NCI-H345 treated with DMSO at 0.1 percent for 48 hours (cell line): Measurements from ENCODE around the gene C1QTNF12.

ENCODE experiments used
- DNase-seq: peaks from one replicate; lab custom pipeline; 2025; ENCODE audit not compliant: unreplicated experiment; lab: John Stamatoyannopoulos, UW

C1QTNF12 gene

GRCh38 chr1:1241588-1242219 lies 4.8 kb downstream of the C1QTNF12 start:
- DNase-seq: no peak

- DNase-seq: no peak
These were observed 5.5 kb downstream of the C1QTNF12 start for GRCh38 chr1:1240822-1241587.

- no peak for DNase-seq
These were observed 6.2 kb downstream of the C1QTNF12 start for GRCh38 chr1:1240348-1240732.

DNA sequence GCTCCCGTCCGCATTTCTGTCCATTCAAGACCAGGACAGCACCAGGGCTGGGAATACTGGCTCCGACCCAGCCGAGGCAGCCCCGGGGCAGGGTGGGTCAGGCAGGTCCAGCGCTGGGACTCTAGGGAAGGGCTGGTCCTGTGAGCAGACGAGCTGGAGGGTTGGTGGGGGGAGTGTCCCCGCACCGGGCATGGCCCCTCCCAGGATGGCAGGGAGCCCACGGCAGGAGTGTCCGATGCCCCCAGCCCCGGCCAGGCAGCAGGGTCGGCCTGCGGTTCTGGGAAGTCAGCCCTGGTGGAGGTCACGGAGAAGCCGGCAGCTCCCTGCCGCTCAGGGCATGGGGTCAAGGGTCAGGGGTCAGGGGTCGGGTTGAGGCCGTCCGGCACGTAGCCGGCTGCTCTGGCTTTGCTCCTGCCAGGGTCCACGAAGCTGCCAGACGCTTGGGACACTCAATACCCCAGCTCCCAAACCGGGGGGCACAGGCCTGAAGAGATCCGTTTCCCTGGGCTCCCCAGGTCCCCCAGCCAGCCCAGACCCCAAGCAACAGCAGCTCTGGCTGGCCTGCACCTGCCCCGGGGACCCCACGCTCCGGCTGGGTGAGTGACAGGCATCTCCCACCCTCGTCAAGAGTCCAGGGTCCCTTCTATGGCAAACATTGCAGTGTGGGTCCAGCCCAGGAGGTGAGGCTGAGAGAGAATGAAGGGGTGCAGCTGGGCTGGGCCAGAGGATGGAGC lies 6.7 kb downstream of the C1QTNF12 start:
- no peak for DNase-seq

DNA sequence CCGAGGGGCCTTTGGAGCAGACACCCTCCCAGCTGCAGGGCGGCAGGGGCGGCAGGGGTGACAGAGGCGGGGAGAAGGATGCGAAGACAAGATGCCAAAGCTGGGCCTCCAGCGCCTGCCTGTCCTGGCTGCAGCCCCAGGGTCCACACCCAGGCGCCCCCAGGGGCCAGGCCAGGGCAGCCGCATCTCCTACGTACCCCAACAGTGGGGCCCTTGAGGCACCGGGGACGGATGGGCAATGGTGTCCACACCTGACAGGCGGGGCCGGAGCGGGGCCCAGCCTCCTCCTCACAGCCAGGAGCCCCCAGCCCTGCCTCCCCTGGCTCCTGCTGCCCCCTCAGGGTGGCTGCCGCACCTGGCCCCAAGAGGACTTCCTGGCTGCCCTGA lies 7.3 kb downstream of the C1QTNF12 start:
- no peak for DNase-seq

DNA sequence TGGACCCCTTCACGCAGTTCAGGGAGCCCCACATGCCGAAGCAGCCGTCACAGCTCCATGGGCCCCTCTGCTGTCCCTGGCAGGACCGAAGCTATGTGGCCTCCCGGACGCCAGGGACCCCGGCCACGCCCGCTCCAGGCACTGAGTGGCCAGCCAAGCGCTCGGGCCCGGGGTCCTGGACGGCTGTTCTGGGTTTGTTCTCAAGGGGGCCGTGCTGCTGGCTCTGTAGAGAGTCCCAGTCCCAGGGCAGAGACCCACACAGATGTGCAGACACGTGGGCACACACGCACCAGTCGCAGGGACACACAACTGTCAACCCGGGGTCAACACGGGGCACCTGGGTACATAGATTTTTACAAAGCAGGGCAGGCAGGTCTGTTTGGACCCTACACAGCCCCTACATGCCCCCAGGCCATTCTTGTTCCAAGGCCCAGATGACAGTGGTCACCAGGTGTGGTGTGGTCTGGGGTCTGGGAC lies 7.8 kb downstream of the C1QTNF12 start:
- no peak for DNase-seq

GRCh38 chr1:1237874-1238701 lies 8.4 kb downstream of the C1QTNF12 start:
- DNase-seq: no peak

- no peak for DNase-seq
These were observed 9.3 kb downstream of the C1QTNF12 start for GRCh38 chr1:1236945-1237873.

- DNase-seq: no peak
These were observed 10.3 kb downstream of the C1QTNF12 start for GRCh38 chr1:1236176-1236763.

- no peak for DNase-seq
These were observed 11.3 kb downstream of the C1QTNF12 start for GRCh38 chr1:1235016-1235744.

GRCh38 chr1:1234180-1234808 lies 12.2 kb downstream of the C1QTNF12 start:
- no peak for DNase-seq

GRCh38 chr1:1233567-1233892 lies 13.0 kb downstream of the C1QTNF12 start:
- DNase-seq: no peak

- DNase-seq: no peak
These were observed 13.5 kb downstream of the C1QTNF12 start for GRCh38 chr1:1232796-1233566.

- no peak for DNase-seq
These were observed 14.2 kb downstream of the C1QTNF12 start, which contains the start of gene B3GALT6 for GRCh38 chr1:1232208-1232795. TSS of gene B3GALT6 (plus strand) at chr1:1232237. CDS start at chr1:1232279, 42 bp downstream.

DNA sequence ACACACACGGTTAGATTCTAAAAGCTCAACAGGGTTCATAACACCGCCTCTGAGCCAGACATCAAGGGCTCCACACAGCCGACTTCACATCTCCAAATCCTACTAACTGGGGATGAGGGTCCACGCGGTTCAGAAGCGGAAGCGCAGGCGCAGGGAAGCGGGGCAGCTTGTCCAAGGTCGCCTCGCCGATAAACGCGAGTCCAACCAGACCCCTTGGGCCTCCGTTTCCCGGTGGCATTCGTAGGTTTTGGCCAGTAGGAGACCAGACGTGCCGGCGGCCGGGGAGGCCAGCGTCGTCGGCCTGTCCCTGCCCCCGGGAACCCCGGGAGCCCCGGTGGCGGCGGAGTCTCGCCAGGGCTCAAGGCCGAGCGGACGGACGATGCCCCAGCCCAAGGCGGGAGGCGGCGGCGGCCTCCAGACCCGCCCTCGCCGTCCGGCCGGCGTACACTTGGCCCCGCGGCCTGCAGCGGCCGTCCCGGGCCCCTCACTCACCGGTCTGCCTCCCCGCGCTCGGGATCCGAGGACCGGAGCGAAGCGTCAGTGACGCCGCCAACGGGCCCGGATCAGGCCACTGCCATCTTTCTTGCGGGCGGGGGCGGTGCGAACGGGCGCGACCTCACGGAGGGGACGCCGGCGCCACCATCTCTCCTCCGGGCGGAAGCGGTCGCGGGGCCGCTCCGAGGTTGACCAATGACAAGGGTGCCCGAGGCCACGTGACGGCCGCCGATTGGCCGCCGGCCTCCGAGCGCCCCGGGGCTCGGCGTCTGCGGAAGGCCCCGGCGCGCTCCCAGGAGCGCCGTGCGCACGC lies 14.9 kb downstream of the C1QTNF12 start, which contains the start of gene SDF4:
SDF4 (minus strand) TSS at position 602 of the 808 bp plus-strand sequence. CDS start 3,229 bp downstream, outside the sequence.
- DNase-seq: peak; percentile 90

- no peak for DNase-seq
These were observed 15.7 kb downstream of the C1QTNF12 start for GRCh38 chr1:1230656-1231399.
